Peyer's patch (tissue), 4 donors: ENCODE measurements around the gene ITIH1.

Source experiments
- CTCF ChIP-seq, 6 experiments: fragments of 450-650 bp in 4 of 6; fragments of 200-600 bp in 2 of 6; sonication (generic) in 1 of 6; IDR thresholded peaks; one replicate each; pipeline ENCODE4 v1.5.1; 2017 to 2019; ENCODE audit warnings: antibody characterized with exemption in 6 of 6, mild to moderate bottlenecking in 3 of 6, moderate library complexity in 1 of 6
- POLR2A ChIP-seq, 2 donors: fragments of 450-650 bp; IDR thresholded peaks; one replicate each; pipeline ENCODE4 v1.5.1; 2017; ENCODE audit warnings: antibody characterized with exemption in 2 of 2, mild to moderate bottlenecking in 2 of 2, moderate library complexity in 2 of 2

GRCh38 chr3:52769786-52770455 is 7.5 kb upstream of the ITIH1 start:
- no peak for TF ChIP-seq POLR2A (IDR thresholded peaks at IDR 0.05)
- TF ChIP-seq CTCF (IDR thresholded peaks at IDR 0.05) = no peak
